ENCODE measurements around the gene TTC39B.
"Not testable (repeated sequence)": the region's sequence is repeated elsewhere in the genome, so short reads cannot be mapped to it uniquely, and the experiment has no call there.

TTC39B gene

GRCh38 chr9:15262581-15262980 lies 44.4 kb downstream of the TTC39B start:
- no peak for DNase-seq

DNA sequence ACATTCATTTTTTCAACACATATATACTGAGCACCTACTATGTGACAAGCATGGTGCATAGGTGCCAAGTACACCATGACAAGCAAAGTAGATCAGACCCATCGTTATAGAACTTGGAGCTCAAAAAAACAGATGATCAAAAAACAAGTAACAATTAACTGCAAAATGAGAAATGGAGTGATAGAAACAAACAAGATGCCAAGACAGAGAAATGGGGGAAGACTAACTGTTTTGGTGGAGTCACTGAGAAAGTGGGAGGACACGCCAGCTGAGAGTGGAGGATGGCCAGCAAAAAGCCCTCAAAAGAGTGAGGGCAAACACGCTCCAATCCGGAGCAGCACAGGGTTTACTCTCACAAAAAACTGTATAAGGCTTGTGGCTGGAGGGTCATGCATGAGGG lies 50.6 kb downstream of the TTC39B start:
- no peak for DNase-seq

DNA sequence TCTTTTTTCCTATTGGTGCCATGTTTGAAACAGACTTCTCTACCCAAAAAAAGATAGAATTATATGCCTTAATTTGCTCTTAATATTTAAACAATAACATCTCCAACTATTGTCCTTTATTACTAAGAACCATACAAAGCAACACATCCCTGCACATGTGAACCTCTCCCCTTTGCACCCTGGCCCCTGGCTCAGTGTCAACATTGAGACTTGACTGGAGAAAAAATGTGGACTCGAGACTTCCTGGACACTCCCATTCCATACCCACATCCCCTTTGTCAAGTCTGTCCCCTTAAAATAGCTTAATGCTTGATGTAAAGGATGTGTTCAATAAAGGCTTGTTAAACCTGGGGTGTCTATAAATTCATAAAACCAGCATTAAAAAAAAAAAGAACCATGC lies 53.2 kb downstream of the TTC39B start:
- no peak for DNase-seq

- no peak for DNase-seq
These were observed 53.8 kb downstream of the TTC39B start for GRCh38 chr9:15253197-15253596.

DNA sequence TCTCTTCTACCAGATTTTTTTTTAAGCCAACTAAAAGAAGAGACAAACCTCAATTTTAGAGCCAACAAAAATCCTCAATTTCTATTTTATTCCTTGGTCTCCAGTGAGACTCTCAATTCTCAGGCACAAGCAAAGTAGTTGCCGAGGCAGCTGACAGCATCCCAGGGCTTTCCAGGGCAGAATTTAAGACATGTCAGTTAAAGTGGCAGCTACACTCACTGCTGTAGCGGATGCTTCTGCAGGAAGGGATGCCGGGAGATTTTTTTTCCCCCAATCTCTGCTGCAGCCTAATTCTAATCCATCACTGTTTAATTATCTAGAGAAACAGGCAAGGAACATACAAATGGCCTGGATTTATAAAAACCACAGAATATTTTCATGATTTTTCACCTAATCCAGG lies 57.0 kb downstream of the TTC39B start:
- no peak for DNase-seq

DNA sequence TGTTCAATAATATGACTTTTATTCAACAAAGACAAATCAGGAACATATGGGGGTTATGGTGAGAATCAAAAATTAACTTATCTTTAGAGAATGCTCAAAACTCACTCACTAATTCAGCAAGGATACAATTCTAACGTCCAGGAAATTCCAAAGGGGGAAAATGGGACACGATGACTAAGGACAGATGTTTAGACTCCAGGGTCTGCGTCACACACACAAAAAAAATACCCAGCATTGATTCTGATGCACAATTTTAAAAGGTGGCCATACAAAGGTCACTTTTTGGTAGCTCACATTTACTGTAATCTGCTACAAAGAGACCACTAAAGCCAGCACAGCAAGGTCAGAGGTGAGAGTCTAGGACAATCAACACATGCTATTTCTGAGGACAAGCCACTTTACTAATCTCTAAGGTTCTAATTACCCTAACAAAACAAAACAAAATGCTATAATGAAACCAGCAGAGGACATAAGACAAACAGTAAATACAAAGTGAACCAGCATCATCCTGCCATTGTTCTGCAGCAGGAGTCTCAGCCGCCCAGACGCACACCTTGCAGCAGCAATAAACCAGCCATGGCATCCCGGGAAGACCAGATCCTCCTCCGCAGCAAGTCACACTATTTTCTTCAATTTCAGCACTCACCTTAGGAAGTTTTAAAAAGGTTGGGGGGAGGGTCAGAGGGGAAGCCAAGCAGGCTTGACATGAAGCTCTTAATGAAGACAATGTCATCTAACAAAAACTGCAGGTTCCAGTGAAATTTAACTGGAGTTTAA lies 57.8 kb downstream of the TTC39B start:
- DNase-seq, result no peak

DNA sequence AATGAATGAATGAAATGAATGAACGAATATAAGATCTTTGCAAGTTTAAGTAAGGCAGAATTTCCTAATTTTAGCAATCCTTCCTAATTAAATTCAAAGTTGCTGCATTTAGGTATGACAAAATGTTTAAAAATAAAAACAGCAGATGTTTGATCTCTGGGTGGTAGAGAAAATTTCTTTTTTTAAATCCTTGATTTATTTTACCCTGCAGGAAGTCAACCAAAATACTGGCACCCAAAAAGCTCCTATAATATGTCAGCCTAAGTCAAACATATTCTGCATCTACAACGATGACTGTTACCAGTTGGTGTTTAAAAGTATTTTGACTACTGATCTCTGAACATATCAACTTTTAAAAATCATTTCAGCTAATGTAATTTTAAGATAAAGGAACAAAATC lies 58.4 kb downstream of the TTC39B start:
- peak in 1 of 2 experiments; percentile 18 for DNase-seq

- DNase-seq, result no peak
These were observed 58.9 kb downstream of the TTC39B start for GRCh38 chr9:15248081-15248480.

GRCh38 chr9:15246708-15247107 lies 60.3 kb downstream of the TTC39B start:
- no peak for DNase-seq

GRCh38 chr9:15246243-15246642 lies 60.8 kb downstream of the TTC39B start:
- no peak for DNase-seq

GRCh38 chr9:15244001-15244441 lies 63.0 kb downstream of the TTC39B start:
- DNase-seq, result no peak

DNA sequence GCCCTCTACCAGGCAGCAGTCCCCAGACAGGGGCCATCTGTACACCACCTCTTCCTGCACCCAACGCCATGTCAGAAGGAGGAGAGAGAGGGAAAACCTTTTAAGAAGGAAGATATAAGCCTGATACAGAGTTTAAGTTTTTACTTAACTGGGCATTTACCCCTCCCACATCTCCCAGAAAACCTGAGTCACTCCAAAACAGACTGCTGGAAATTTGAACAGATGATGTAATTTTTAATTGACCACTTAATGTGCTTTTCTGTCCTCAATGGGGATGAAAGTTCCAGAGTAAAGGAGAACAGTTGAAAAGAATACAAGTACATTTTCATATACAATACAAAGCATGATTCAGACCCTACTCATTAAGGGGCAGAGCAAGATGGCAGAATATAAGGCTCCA lies 63.9 kb downstream of the TTC39B start:
- DNase-seq, result no peak

DNA sequence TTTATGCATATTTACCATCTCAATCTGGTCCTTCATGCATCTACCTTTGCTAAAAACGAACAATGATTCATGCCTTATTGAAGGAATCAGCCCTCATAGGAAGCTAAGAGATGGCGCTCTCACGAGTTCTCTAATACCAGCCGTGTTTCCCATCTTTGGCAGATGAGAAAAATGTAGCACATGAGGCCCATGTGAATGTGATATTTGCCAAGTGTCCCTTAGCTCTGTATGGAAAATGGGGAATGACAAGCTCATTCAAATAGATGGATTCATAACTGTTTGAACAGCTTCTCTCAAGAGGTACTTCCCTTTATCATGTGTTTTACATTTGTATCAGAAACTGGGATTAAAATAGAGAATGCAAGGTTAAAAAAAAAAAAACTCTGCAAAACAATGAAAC lies 66.1 kb downstream of the TTC39B start:
- no peak for DNase-seq

DNA sequence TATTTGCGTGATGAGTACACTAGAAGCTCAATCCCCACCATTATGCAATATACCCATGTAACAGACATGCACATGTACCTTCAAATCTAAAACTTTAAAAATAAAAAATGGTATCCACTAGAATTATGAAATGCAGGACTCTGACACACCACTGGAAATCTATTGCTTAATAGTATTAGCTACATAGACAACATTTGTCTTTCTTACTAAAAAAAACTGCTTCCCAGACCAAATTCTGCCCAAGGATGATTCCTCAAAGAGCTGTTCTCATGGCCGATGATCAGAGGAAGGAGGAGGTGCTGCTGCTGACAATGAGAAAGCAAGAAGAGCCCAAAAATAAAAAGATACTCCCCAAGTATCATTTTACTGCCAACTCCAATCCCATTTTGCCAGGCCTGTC lies 67.2 kb downstream of the TTC39B start:
- no peak for DNase-seq

GRCh38 chr9:15238646-15239045 lies 68.4 kb downstream of the TTC39B start:
- no peak for DNase-seq

- DNase-seq, result no peak
These were observed 71.4 kb downstream of the TTC39B start for GRCh38 chr9:15235658-15236057.

DNA sequence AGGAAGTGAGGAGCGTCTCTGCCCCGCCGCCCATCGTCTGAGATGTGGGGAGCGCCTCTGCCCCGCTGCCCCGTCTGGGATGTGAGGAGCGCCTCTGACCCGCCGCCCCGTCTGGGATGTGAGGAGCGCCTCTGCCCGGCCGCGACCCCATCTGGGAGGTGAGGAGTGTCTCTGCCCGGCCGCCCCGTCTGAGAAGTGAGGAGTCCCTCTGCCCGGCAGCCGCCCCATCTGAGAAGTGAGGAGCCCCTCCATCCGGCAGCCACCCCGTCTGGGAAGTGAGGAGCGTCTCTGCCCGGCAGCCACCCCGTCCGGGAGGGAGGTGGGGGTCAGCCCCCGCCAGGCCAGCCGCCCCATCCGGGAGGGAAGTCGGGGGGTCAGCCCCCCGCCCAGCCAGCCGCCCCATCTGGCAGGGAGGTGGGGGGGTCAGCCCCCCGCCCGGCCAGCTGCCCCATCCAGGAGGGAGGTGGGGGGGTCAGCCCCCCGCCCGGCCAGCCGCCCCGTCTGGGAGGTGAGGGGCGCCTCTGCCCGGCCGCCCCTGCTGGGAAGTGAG lies 73.0 kb downstream of the TTC39B start:
- not testable (repeated sequence) for DNase-seq

DNA sequence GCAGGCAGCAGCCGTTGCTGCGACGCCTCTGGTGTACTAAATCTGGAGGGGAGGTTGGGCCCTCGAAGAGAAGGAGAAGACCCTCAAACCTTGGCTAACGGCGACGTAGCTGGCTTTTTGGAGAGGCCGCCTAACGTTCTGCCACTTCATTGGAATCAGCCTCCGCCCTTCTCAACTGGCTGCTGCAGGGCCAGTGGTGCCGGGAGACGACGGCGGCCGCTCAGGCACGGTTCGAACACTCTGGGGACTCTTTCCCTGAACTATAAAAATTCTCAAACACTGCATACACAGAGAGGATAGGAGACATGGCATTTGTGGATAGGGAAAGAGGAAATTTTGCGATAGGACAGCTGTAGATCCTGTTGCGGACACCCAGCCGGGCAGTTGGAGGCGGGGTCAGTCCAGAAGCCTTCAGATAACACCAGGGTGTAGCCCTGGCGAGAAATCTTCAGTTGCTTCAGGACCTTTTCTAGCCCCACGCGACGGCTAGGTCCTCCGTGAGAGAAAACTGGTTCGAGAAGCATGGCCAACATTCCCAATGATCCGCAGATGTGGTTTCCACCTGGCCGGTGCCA lies 74.2 kb downstream of the TTC39B start:
- not testable (repeated sequence) for DNase-seq

DNA sequence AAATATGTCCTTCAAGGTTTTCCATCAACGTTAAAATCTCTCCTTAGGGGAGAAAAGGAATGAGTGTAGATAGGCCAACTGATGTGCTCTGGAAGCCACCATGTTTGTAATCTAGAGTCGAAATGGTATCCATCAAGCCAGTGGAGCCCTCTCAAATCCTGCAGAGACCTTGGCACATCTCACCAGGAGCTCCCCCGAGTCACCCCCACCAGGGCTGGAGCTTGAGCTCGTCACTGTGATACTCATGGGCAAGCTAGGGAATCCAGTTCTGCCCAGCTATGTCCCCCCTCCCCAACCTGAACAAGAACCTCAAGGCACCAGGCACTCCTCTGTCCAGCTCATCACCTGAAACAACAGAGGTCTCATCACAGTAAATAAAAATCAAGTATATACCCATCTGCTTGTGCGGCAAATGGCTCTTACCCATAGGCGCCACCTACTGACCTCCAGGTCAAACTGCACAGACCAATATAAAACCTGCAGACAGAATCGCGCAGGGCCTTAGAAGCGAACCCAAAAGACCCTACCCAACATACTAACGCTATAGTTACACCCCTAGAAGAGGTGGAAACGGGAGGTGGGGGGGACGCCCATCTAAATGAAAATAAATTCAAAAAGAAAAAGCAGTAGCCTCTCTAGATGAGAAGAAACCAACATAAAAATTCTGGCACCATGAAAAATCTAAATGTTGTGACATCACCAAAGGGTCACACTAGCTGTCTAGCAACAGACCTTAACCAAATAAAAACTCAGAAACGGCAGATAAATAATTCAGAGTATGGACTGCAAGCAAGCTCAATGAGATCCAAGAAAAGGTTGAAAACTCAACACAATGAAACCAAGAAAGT lies 75.0 kb downstream of the TTC39B start:
- DNase-seq, result peak in 1 of 2 experiments; percentile 70

DNA sequence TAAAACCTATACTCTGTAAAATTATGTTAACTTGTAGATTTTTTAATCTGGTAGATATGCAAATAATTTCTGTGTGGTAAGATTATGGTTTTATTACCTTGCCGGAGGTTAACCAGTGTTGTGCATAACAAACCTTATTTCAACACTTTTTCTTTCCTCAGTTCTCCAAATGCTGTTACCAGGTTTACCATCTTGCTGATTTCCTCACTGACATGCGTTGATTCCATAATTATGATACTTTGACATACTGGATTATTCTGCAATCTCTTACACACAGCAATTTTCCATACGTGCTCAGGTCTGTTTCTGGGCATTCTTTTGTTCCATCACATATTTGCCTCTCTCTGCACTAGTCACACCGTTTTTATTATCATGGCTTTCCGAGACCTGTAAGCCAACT lies 77.6 kb downstream of the TTC39B start:
- DNase-seq, result no peak

GRCh38 chr9:15227491-15227890 lies 79.5 kb downstream of the TTC39B start:
- no peak for DNase-seq

DNA sequence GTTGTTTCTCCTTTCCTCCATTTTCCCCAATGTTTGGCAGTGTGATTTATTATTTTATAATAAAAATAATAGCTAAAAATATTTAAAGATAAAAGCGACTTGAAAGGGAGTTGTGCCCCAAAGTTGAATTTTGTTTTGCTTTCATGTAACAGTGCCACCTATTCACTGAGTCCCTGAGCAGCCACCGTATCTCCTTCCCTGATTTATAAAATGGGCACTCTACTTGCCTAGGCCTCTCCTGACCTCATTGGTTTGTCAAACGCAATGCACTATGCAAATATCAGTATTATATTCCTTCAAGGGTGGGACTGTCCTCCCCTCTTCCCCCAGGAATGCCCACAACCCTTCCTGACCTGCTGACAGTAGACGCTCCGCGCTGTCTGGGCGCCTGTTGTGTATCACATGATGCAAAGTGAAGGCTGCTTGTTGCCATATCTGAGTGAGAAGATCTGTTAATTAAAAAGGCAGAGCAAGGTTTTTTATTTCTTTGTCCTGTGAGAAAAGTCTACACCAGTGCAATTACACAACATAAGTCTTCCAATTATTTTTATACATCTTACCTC lies 81.4 kb downstream of the TTC39B start:
- no peak for DNase-seq

- DNase-seq, result no peak
These were observed 84.7 kb downstream of the TTC39B start for GRCh38 chr9:15222313-15222712.
